Kidney (tissue), 14 donors: Measurements from ENCODE around the gene REST. TPM values are rescaled to one million over a fixed set of nuclear protein-coding genes. Genes with fewer than 3 reads are reported as not detected.

Source experiments
- DNase-seq, 5 donors: peaks; one replicate each; pipeline ENCODE4 v3.0.0-alpha.2; 2013 to 2020
- FAIRE-seq: peaks from 2 replicates; lab custom pipeline; 2012; peaks lifted over from hg19 to GRCh38; lab: Jason Lieb, UNC
- H3K27ac ChIP-seq, 2 donors: one replicate each; pipeline ENCODE4 v1.7.0; 2013; ENCODE audit warnings: low read depth in 2 of 2, low read length in 2 of 2, inconsistent platforms in 1 of 2
- H3K27me3 ChIP-seq: one replicate; pipeline ENCODE4 v1.7.1; 2013; ENCODE audit warnings: low read length, inconsistent platforms; ENCODE audit not compliant: control insufficient read depth, insufficient read depth
- H3K36me3 ChIP-seq, 3 donors: one replicate each; pipeline versions ENCODE4 v1.7.0 to v1.7.1; 2013; ENCODE audit warnings: low read length in 3 of 3, control low read depth in 1 of 3, inconsistent platforms in 1 of 3; ENCODE audit not compliant: insufficient read depth in 3 of 3, control insufficient read depth in 2 of 3
- H3K4me1 ChIP-seq, 3 donors: one replicate each; pipeline versions ENCODE4 v1.7.0 to v1.7.1; 2013; ENCODE audit warnings: low read length in 3 of 3, inconsistent platforms in 1 of 3, low read depth in 1 of 3; ENCODE audit not compliant: control insufficient read depth in 2 of 3, insufficient read depth in 2 of 3
- H3K4me3 ChIP-seq, 3 donors: one replicate each; pipeline versions ENCODE4 v1.7.0 to v1.8.1; 2013; ENCODE audit warnings: low read length in 3 of 3, control low read depth in 1 of 3, inconsistent platforms in 1 of 3
- H3K9ac ChIP-seq, 3 donors: one replicate each; pipeline versions ENCODE4 v1.7.0 to v1.7.1; 2013; ENCODE audit warnings: low read length in 3 of 3, control low read depth in 1 of 3, inconsistent platforms in 1 of 3
- H3K9me3 ChIP-seq, 3 donors: one replicate each; pipeline versions ENCODE4 v1.7.0 to v1.7.1; 2013; ENCODE audit warnings: low read length in 3 of 3, control low read depth in 1 of 3, inconsistent platforms in 1 of 3; ENCODE audit not compliant: control insufficient read depth in 2 of 3, insufficient read depth in 1 of 3
- intact Hi-C: fragments of 100-400 bp; cut with DNase I; formaldehyde crosslinking; loops from one replicate; pipeline ENCODE4 v1.11.1; 2022
- polyA plus RNA-seq: library from polyadenylated mRNA; stranded (reverse); fragments of 350-450 nt; fragmentation: Illumina TruSeq; extraction: RNeasy Lipid Tissue Mini Kit (QIAGEN cat#74804); gene quantifications from one replicate; pipeline ENCODE4 v1.2.3, GENCODE V29; 2014; ENCODE audit warnings: low read depth, low replicate concordance; ENCODE audit not compliant: insufficient read depth
- total RNA-seq: library from RNA; stranded (reverse); fragmentation: NEBNext Ultra II Directional; extraction: Animal tissue kit (Norgen Biotek cat#: 25700); gene quantifications from one replicate; pipeline ENCODE4 v1.2.1, GENCODE V29; 2021
- TF ChIP-seq, protein P1 (sequence below): IDR thresholded peaks from 3 replicates; pipeline ENCODE4 v1.5.1; 2012; ENCODE audit warnings: mild to moderate bottlenecking, moderate library complexity, borderline replicate concordance; ENCODE audit not compliant: insufficient read depth; ENCODE audit errors: extremely low read depth
- donor health status: control.
- donor health status: control.
- donor health status: control.
- donor health status: control.
- donor health status: control.
- donor health status: DM: yes; HTN: yes; CAD: no.
- donor health status: Normal renal cell carcinoma (clear cell type).

The REST gene
- total and polyA plus RNA-seq, 2 donors from 2014 or later = 5.9 to 54.7 TPM

GRCh38 chr4:56973336-56973735, 65.6 kb downstream of the REST start:
- Histone ChIP-seq H3K9ac (no peak overlapping the region), H3K4me3 (no peak overlapping the region), H3K4me1 (peaks cover 0 to 8% (median 0%) of the 10 kb centered on the region in 3 donors), H3K36me3 (peaks cover 11 to 24% (median 18%) of the 10 kb centered on the region in 3 donors), H3K27ac (no peak overlapping the region), H3K27me3 (no peaks in the 10 kb centered on the region), H3K9me3 (peaks cover 0 to 10% (median 0%) of the 10 kb centered on the region in 3 donors)
- intact Hi-C loops = no loop called here
- TF ChIP-seq, protein P1, sequence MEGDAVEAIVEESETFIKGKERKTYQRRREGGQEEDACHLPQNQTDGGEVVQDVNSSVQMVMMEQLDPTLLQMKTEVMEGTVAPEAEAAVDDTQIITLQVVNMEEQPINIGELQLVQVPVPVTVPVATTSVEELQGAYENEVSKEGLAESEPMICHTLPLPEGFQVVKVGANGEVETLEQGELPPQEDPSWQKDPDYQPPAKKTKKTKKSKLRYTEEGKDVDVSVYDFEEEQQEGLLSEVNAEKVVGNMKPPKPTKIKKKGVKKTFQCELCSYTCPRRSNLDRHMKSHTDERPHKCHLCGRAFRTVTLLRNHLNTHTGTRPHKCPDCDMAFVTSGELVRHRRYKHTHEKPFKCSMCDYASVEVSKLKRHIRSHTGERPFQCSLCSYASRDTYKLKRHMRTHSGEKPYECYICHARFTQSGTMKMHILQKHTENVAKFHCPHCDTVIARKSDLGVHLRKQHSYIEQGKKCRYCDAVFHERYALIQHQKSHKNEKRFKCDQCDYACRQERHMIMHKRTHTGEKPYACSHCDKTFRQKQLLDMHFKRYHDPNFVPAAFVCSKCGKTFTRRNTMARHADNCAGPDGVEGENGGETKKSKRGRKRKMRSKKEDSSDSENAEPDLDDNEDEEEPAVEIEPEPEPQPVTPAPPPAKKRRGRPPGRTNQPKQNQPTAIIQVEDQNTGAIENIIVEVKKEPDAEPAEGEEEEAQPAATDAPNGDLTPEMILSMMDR = no peak
- DNase-seq = no peak
- no peak for FAIRE-seq

DNA sequence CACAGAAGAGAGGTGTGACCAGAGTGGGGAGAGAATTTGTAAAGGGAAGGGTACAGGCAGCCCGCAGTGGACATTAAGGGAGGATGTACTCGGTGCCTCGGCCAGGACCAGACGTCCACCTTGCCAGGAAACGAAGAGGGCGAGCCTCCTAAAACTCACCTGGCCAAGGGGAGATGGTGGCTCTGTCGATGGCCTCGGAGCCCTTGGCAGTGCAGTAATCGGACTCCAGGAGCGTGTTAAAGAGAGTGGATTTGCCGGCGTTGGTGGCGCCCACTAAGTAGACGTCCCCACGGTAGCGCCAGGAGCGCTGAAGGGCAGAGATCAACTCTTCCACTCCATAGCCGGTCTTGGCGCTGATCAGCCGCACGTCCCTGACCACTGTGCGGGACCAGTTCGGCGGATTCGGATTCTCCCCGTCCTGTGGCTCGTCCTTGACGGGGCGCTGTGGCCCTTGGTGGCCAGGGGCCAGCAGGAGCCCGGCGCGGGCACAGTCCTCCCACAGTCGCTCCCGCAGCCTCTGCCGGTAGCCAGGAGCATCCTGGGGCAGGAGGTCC, 68.7 kb downstream of the REST start:
- Histone ChIP-seq H3K27ac (peak overlapping the region in 1 of 2 donors; percentile 82), H3K9me3 (peaks cover 0 to 10% (median 0%) of the 10 kb centered on the region in 3 donors), H3K36me3 (peaks cover 11 to 20% (median 18%) of the 10 kb centered on the region in 3 donors), H3K4me1 (peaks cover 0 to 12% (median 0%) of the 10 kb centered on the region in 3 donors), H3K4me3 (peak overlapping the region; percentile 84 to 97 (median 92)), H3K27me3 (no peaks in the 10 kb centered on the region), H3K9ac (peak overlapping the region; percentile 51 to 91 (median 66))
- DNase-seq = peak in 1 of 5 donors; percentile 32
- TF ChIP-seq, protein P1 = no peak
- no peak for FAIRE-seq
- intact Hi-C loops = no loop called here

DNA sequence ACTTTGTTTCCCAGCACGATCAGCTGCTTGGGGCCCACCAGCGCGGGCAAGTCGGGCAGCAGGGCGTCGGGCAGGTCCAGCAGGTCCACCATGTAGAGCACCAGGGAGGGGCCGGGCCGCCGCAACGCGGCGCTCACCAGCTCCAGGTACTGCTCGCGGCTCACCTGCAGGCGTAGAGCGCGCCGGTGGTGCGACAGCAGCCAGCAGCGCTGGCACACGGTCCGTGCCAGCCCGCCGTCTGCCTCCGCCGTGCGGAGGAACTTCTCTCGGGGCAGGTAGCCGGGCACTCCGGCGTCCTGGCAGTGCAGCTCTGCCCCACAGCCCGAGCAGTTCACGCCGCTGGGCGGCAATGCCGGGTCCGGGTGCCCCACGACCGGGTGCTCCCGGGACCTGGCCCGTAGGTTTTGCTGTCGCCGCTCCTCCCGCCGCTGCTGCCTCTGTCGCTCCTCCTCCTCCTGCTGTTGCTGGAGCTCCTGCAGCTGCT, 69.2 kb downstream of the REST start:
- peaks cover 0 to 12% (median 0%) of the 10 kb centered on the region in 3 donors for H3K4me1 ChIP-seq
- H3K36me3 ChIP-seq = peaks cover 11 to 20% (median 18%) of the 10 kb centered on the region in 3 donors
- H3K9ac ChIP-seq = peak overlapping the region; percentile 66 to 91 (median 76)
- H3K9me3 ChIP-seq = peaks cover 0 to 10% (median 0%) of the 10 kb centered on the region in 3 donors
- intact Hi-C loops = no loop called here
- H3K27ac ChIP-seq = peak overlapping the region; percentile 71 to 82
- FAIRE-seq = no peak
- DNase-seq = peak; percentile 61 to 89 (median 71)
- TF ChIP-seq, protein P1 = peak; percentile 6
- H3K27me3 ChIP-seq = no peaks in the 10 kb centered on the region
- H3K4me3 ChIP-seq = peak overlapping the region; percentile 84 to 97 (median 92)
